Measurements from ENCODE around the gene SLFN12L.

- no peak for TF ChIP-seq CTCF (IDR thresholded peaks at IDR 0.05 in 4 of 5, conservative IDR thresholded peaks at IDR 0.05 in 1 of 5)
- no peak for TF ChIP-seq POLR2A (IDR thresholded peaks at IDR 0.05)
These were observed 60.2 kb downstream of the SLFN12L start for GRCh38 chr17:35477248-35477647.
